ENCODE data around the gene C1orf159. TPM values are rescaled to one million over a fixed set of nuclear protein-coding genes. Genes with fewer than 3 reads are reported as not detected.

C1orf159 gene
- total and polyA plus RNA-seq, 2 of the 8 experiments (the other 6 are each of a cell fraction or from before 2014, with no cell fraction given), result 10.0 to 10.9 TPM

DNA sequence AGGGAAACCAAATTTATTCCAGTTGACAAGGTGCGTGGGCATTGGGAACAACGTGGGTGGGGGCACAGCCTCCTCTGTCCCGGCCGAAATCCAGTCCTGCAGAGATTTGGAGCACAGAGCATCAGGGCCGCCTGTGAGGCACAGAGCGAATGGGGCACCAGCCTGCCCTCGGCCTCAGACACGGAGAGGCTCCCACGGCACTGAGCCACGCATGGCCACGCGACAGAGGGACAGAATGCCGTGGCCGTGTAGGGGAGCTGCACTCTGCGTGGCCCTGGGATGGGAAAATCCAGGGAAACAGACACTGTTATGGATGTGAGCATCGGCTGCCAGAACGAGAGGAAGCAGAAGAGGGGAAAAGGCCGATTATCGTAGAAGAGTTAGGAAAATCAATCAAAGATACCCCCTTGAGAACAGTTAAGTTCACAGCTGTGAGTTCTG is 13.5 kb upstream of the C1orf159 start (continued):
- TF ChIP-seq, protein P1, sequence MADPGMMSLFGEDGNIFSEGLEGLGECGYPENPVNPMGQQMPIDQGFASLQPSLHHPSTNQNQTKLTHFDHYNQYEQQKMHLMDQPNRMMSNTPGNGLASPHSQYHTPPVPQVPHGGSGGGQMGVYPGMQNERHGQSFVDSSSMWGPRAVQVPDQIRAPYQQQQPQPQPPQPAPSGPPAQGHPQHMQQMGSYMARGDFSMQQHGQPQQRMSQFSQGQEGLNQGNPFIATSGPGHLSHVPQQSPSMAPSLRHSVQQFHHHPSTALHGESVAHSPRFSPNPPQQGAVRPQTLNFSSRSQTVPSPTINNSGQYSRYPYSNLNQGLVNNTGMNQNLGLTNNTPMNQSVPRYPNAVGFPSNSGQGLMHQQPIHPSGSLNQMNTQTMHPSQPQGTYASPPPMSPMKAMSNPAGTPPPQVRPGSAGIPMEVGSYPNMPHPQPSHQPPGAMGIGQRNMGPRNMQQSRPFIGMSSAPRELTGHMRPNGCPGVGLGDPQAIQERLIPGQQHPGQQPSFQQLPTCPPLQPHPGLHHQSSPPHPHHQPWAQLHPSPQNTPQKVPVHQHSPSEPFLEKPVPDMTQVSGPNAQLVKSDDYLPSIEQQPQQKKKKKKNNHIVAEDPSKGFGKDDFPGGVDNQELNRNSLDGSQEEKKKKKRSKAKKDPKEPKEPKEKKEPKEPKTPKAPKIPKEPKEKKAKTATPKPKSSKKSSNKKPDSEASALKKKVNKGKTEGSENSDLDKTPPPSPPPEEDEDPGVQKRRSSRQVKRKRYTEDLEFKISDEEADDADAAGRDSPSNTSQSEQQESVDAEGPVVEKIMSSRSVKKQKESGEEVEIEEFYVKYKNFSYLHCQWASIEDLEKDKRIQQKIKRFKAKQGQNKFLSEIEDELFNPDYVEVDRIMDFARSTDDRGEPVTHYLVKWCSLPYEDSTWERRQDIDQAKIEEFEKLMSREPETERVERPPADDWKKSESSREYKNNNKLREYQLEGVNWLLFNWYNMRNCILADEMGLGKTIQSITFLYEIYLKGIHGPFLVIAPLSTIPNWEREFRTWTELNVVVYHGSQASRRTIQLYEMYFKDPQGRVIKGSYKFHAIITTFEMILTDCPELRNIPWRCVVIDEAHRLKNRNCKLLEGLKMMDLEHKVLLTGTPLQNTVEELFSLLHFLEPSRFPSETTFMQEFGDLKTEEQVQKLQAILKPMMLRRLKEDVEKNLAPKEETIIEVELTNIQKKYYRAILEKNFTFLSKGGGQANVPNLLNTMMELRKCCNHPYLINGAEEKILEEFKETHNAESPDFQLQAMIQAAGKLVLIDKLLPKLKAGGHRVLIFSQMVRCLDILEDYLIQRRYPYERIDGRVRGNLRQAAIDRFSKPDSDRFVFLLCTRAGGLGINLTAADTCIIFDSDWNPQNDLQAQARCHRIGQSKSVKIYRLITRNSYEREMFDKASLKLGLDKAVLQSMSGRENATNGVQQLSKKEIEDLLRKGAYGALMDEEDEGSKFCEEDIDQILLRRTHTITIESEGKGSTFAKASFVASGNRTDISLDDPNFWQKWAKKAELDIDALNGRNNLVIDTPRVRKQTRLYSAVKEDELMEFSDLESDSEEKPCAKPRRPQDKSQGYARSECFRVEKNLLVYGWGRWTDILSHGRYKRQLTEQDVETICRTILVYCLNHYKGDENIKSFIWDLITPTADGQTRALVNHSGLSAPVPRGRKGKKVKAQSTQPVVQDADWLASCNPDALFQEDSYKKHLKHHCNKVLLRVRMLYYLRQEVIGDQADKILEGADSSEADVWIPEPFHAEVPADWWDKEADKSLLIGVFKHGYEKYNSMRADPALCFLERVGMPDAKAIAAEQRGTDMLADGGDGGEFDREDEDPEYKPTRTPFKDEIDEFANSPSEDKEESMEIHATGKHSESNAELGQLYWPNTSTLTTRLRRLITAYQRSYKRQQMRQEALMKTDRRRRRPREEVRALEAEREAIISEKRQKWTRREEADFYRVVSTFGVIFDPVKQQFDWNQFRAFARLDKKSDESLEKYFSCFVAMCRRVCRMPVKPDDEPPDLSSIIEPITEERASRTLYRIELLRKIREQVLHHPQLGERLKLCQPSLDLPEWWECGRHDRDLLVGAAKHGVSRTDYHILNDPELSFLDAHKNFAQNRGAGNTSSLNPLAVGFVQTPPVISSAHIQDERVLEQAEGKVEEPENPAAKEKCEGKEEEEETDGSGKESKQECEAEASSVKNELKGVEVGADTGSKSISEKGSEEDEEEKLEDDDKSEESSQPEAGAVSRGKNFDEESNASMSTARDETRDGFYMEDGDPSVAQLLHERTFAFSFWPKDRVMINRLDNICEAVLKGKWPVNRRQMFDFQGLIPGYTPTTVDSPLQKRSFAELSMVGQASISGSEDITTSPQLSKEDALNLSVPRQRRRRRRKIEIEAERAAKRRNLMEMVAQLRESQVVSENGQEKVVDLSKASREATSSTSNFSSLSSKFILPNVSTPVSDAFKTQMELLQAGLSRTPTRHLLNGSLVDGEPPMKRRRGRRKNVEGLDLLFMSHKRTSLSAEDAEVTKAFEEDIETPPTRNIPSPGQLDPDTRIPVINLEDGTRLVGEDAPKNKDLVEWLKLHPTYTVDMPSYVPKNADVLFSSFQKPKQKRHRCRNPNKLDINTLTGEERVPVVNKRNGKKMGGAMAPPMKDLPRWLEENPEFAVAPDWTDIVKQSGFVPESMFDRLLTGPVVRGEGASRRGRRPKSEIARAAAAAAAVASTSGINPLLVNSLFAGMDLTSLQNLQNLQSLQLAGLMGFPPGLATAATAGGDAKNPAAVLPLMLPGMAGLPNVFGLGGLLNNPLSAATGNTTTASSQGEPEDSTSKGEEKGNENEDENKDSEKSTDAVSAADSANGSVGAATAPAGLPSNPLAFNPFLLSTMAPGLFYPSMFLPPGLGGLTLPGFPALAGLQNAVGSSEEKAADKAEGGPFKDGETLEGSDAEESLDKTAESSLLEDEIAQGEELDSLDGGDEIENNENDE (IDR thresholded peaks at IDR 0.05; ENCODE audit: insufficient replicate concordance, low read length), result no peak
- no peak for TF ChIP-seq KDM5A (IDR thresholded peaks at IDR 0.05; ENCODE audit: low read length)
- no peak for TF ChIP-seq TAF1 (IDR thresholded peaks at IDR 0.05; ENCODE audit: low read depth, low read length)
- no peak for TF ChIP-seq TEAD4 (IDR thresholded peaks at IDR 0.05; ENCODE audit: low read depth, low read length)
- no peak for TF ChIP-seq POU5F1 (IDR thresholded peaks at IDR 0.05; ENCODE audit: low read depth, low read length)

Data from H1 (cell line).